ENCODE measurements around the gene TEC. TPM values are rescaled to one million over a fixed set of nuclear protein-coding genes. Genes with fewer than 3 reads are reported as not detected.

The TEC gene
- total and polyA plus RNA-seq, 9 of the 15 experiments (the other 6 are each of a cell fraction or from before 2014, with no cell fraction given), result 5.3 to 14.7 (median 8.8) TPM

- no peak for TF ChIP-seq ZNF174 (CRISPR knock-in tag; IDR thresholded peaks at IDR 0.05)
- TF ChIP-seq ELF1 (tag; IDR thresholded peaks at IDR 0.05), result 0 out of 2 replicates have a peak, but pooled peaks have one; percentile 36
- TF ChIP-seq NR1H2 (CRISPR knock-in tag; IDR thresholded peaks at IDR 0.05), result no peak
- TF ChIP-seq FIP1L1 (IDR thresholded peaks at IDR 0.05; ENCODE audit: low read depth, low read length, poor library complexity, severe bottlenecking), result no peak
- peak; percentile 56 for TF ChIP-seq NCOR1 (IDR thresholded peaks at IDR 0.05)
- TF ChIP-seq MTF1 (CRISPR knock-in tag; IDR thresholded peaks at IDR 0.05; ENCODE audit: borderline replicate concordance), result no peak
- peak; percentile 73; the same call in 1 of the 2 replicates for TF ChIP-seq ELF4 (CRISPR knock-in tag; IDR thresholded peaks at IDR 0.05)
- TF ChIP-seq NFIX (CRISPR knock-in tag; IDR thresholded peaks at IDR 0.05; ENCODE audit: low read depth), result no peak
- no peak for TF ChIP-seq CEBPZ (IDR thresholded peaks at IDR 0.05; ENCODE audit: borderline replicate concordance, low read depth, low read length)
- no peak for TF ChIP-seq GABPB2 (CRISPR knock-in tag; conservative IDR thresholded peaks at IDR 0.05)
- TF ChIP-seq SMARCA5 (IDR thresholded peaks at IDR 0.05), result no peak
- TF ChIP-seq ZBTB49 (CRISPR knock-in tag; IDR thresholded peaks at IDR 0.05; ENCODE audit: borderline replicate concordance), result no peak
- 0 out of 4 replicates have a peak, but pooled peaks of 1 of the 2 experiments have one; percentile 28 for TF ChIP-seq ZMIZ1 (IDR thresholded peaks at IDR 0.05; ENCODE audit: low read depth in 2 of 2, low read length in 2 of 2)
- TF ChIP-seq BRF1 (IDR thresholded peaks at IDR 0.05; ENCODE audit: borderline replicate concordance, extremely low read depth, insufficient read length), result no peak
- no peak for TF ChIP-seq NFE2L1 (tag; IDR thresholded peaks at IDR 0.05; ENCODE audit: borderline replicate concordance, low read depth)
- TF ChIP-seq ZNF766 (CRISPR knock-in tag; conservative IDR thresholded peaks at IDR 0.05), result peak; percentile 83
Measured at GRCh38 chr4:48212165-48212564, 57.5 kb downstream of the TEC start (continued).

All from K562 (cell line).